ENCODE measurements around the gene PCK1.

DNA sequence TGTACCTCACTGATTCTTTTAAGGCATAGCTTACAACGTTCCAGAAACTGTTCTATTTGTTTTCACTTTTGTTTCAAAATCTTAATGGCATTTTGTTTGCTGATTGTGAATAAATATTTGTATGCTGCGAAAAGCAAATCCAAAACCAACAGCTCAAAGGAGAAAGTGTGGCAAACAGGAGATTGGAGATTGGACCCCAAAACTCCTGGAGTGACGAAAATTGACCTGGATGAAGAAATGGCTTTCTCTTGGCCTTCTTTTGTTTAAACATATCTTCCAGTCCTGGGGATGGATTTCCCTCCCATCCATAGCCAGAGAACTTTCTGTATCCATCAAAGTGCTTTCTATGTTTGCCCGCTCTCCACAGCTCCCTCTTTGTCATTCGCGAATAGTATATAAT is 33.2 kb upstream of the PCK1 start:
- TF ChIP-seq CTCF (IDR thresholded peaks at IDR 0.05; ENCODE audit: low read depth, low read length), result no peak
- TF ChIP-seq EZH2phosphoT487 (IDR thresholded peaks at IDR 0.05; ENCODE audit: low read depth), result no peak

Measured in OCI-LY3 (cell line).